ENCODE measurements around the gene EXT2.

EXT2 gene

GRCh38 chr11:44145011-44145775 lies 49.7 kb downstream of the EXT2 start:
- ChIA-PET POLR2A (no interaction called here), CTCF (interaction anchor here (0.8 to 2.1 kb wide), 6 partner anchors 8 to 52 kb away, joined by 3 to 8 read pairs (median 4); partner anchors contain the start of gene EXT2)
- DNase-seq (ENCODE audit: extremely low spot score), result no peak
- TF ChIP-seq CTCF (IDR thresholded peaks at IDR 0.05; ENCODE audit: control extremely low read depth, extremely low read depth, low read depth, missing control alignments), result no peak

GRCh38 chr11:44146931-44147330 lies 51.5 kb downstream of the EXT2 start:
- CTCF ChIA-PET, result interaction anchor here (2.1 kb wide), 1 partner anchor 10 kb away, joined by 5 read pairs; no protein-coding TSS in a partner anchor
- POLR2A ChIA-PET, result no interaction called here
- no peak for TF ChIP-seq CTCF (IDR thresholded peaks at IDR 0.05; ENCODE audit: control extremely low read depth, extremely low read depth, low read depth, missing control alignments)
- no peak for DNase-seq (ENCODE audit: extremely low spot score)

- no peak for TF ChIP-seq CTCF (IDR thresholded peaks at IDR 0.05; ENCODE audit: control extremely low read depth, extremely low read depth, low read depth, missing control alignments)
Measured at GRCh38 chr11:44147751-44148150, 52.3 kb downstream of the EXT2 start.

GRCh38 chr11:44149651-44150050 lies 54.2 kb downstream of the EXT2 start:
- ChIA-PET POLR2A (no interaction called here), CTCF (no interaction called here)
- no peak for TF ChIP-seq CTCF (IDR thresholded peaks at IDR 0.05; ENCODE audit: control extremely low read depth, extremely low read depth, low read depth, missing control alignments)
- no peak for DNase-seq (ENCODE audit: extremely low spot score)

More at GRCh38 chr11:44147751-44148150, 52.3 kb downstream of the EXT2 start:
- ChIA-PET POLR2A (no interaction called here), CTCF (interaction anchor here (0.9 kb wide), 1 partner anchor 12 kb away, joined by 3 read pairs; no protein-coding TSS in a partner anchor)
- DNase-seq (ENCODE audit: extremely low spot score), result no peak

GRCh38 chr11:44150401-44150800 lies 54.9 kb downstream of the EXT2 start:
- CTCF ChIA-PET, result interaction anchor here (1.1 kb wide), 1 partner anchor 8 kb away, joined by 3 read pairs; no protein-coding TSS in a partner anchor
- no peak for TF ChIP-seq CTCF (IDR thresholded peaks at IDR 0.05; ENCODE audit: control extremely low read depth, extremely low read depth, low read depth, missing control alignments)
- no peak for DNase-seq (ENCODE audit: extremely low spot score)
- POLR2A ChIA-PET, result no interaction called here

GRCh38 chr11:44157019-44157418 lies 61.5 kb downstream of the EXT2 start:
- ChIA-PET POLR2A (no interaction called here), CTCF (interaction anchor here (1.6 kb wide), 1 partner anchor 13 kb away, joined by 3 read pairs; no protein-coding TSS in a partner anchor)
- no peak for TF ChIP-seq CTCF (IDR thresholded peaks at IDR 0.05; ENCODE audit: control extremely low read depth, extremely low read depth, low read depth, missing control alignments)
- no peak for DNase-seq (ENCODE audit: extremely low spot score)

All from GM10248 (cell line).